Measurements from ENCODE around the gene NDUFAF7. TPM values are rescaled to one million over a fixed set of nuclear protein-coding genes. Genes with fewer than 3 reads are reported as not detected.
"Not testable (repeated sequence)": the region's sequence is repeated elsewhere in the genome, so short reads cannot be mapped to it uniquely, and the experiment has no call there.

The NDUFAF7 gene
- total RNA-seq, 1 donor from 2014 or later, result 22.4 TPM

GRCh38 chr2:37190290-37190689 lies 41.2 kb upstream of the NDUFAF7 start:
- ChIA-PET CTCF (no interaction called here), POLR2A (no interaction called here)
- intact Hi-C loops (cut with micrococcal nuclease), result no loop called here
- Mint-ChIP-seq H3K27me3 (no peaks in the 10 kb centered on the region), H3K4me1 (no peaks in the 10 kb centered on the region), H3K36me3 (ENCODE audit: low read depth) (no peaks in the 10 kb centered on the region), H3K4me3 (no peak overlapping the region), H3K9me3 (no peaks in the 10 kb centered on the region), H3K27ac (no peak overlapping the region)
- ATAC-seq (ENCODE audit: low read depth) (no peak), DNase-seq (no peak)
- no peak for TF ChIP-seq CTCF (IDR thresholded peaks at IDR 0.05)

- Mint-ChIP-seq H3K27ac (no peak overlapping the region), H3K27me3 (no peaks in the 10 kb centered on the region), H3K36me3 (ENCODE audit: low read depth) (peaks cover under 1% of the 10 kb centered on the region), H3K4me1 (peaks cover 2% of the 10 kb centered on the region), H3K9me3 (no peaks in the 10 kb centered on the region), H3K4me3 (no peak overlapping the region)
- ATAC-seq (ENCODE audit: low read depth) (no peak), DNase-seq (no peak)
- CTCF ChIA-PET, result no interaction called here
- intact Hi-C loops (cut with micrococcal nuclease), result no loop called here
- no peak for TF ChIP-seq CTCF (IDR thresholded peaks at IDR 0.05)
- POLR2A ChIA-PET, result no interaction called here
Measured at GRCh38 chr2:37191253-37191652, 40.2 kb upstream of the NDUFAF7 start.

GRCh38 chr2:37191747-37192146 lies 39.7 kb upstream of the NDUFAF7 start:
- intact Hi-C loops (cut with micrococcal nuclease), result no loop called here
- H3K4me3 Mint-ChIP-seq, result no peak overlapping the region
- peaks cover 5% of the 10 kb centered on the region for H3K4me1 Mint-ChIP-seq
- ChIA-PET CTCF (no interaction called here), POLR2A (no interaction called here)
- H3K36me3 Mint-ChIP-seq (ENCODE audit: low read depth), result peaks cover 4% of the 10 kb centered on the region
- TF ChIP-seq CTCF (IDR thresholded peaks at IDR 0.05), result no peak
- DNase-seq, result no peak
- no peak overlapping the region for H3K27ac Mint-ChIP-seq
- ATAC-seq (ENCODE audit: low read depth), result no peak
- H3K9me3 Mint-ChIP-seq, result no peaks in the 10 kb centered on the region
- no peaks in the 10 kb centered on the region for H3K27me3 Mint-ChIP-seq

GRCh38 chr2:37192551-37192950 lies 38.9 kb upstream of the NDUFAF7 start:
- intact Hi-C loops (cut with micrococcal nuclease), result no loop called here
- H3K27me3 Mint-ChIP-seq, result no peaks in the 10 kb centered on the region
- H3K27ac Mint-ChIP-seq, result no peak overlapping the region
- peaks cover 13% of the 10 kb centered on the region for H3K4me1 Mint-ChIP-seq
- TF ChIP-seq CTCF (IDR thresholded peaks at IDR 0.05), result no peak
- ATAC-seq (ENCODE audit: low read depth), result no peak
- H3K9me3 Mint-ChIP-seq, result no peaks in the 10 kb centered on the region
- ChIA-PET POLR2A (no interaction called here), CTCF (no interaction called here)
- H3K36me3 Mint-ChIP-seq (ENCODE audit: low read depth), result peaks cover 4% of the 10 kb centered on the region
- no peak overlapping the region for H3K4me3 Mint-ChIP-seq
- no peak for DNase-seq

GRCh38 chr2:37195862-37196319 lies 35.6 kb upstream of the NDUFAF7 start:
- H3K27me3 Mint-ChIP-seq; H3K9me3 Mint-ChIP-seq; ATAC-seq (ENCODE audit: low read depth); DNase-seq; CTCF ChIA-PET: not testable (repeated sequence)
- peak overlapping the region; percentile 98 for H3K27ac Mint-ChIP-seq
- peaks cover 23% of the 10 kb centered on the region for H3K4me1 Mint-ChIP-seq
- POLR2A ChIA-PET, result interaction anchor here (0.5 to 0.7 kb wide), 2 partner anchors 17 to 43 kb away, joined by 3 read pairs; no protein-coding TSS in a partner anchor
- intact Hi-C loops (cut with micrococcal nuclease), result loop anchor here (1.0 to 5.0 kb wide), 5 partner anchors 8 to 230 kb away; partner anchors contain the start of genes CEBPZ, EIF2AK2, GPATCH11 and HEATR5B
- peak overlapping the region; percentile 99 for H3K4me3 Mint-ChIP-seq
- H3K36me3 Mint-ChIP-seq (ENCODE audit: low read depth), result peaks cover 12% of the 10 kb centered on the region

Measured in activated B cell treated with CpG ODN at 0.5 μM for 24 hours (primary cell).